Activated CD4-positive, CD25-positive, alpha-beta regulatory T cell treated with anti-CD3 and anti-CD28 coated beads, Interleukin-2, amount 50 U/mL, for 24 hours (primary cell): ENCODE measurements around the gene PAPSS2.
"Not testable (repeated sequence)": the region's sequence is repeated elsewhere in the genome, so short reads cannot be mapped to it uniquely, and the experiment has no call there.

Source experiments
- ATAC-seq, 2 donors: fragments of 150-1000 bp; cut with Tn5 transposase; one replicate each; pipeline ENCODE4 v1.10.0; 2021; ENCODE audit warnings: mild to moderate bottlenecking in 1 of 2, moderate library complexity in 1 of 2

Gene PAPSS2

GRCh38 chr10:87643920-87644319 is 15.8 kb upstream of the PAPSS2 start:
- ATAC-seq: no peak

- not testable (repeated sequence) for ATAC-seq
These were observed 15.2 kb upstream of the PAPSS2 start for GRCh38 chr10:87644500-87644899.

- ATAC-seq: no peak
These were observed 13.3 kb upstream of the PAPSS2 start for GRCh38 chr10:87646192-87646909.

GRCh38 chr10:87646935-87647334 is 12.7 kb upstream of the PAPSS2 start:
- peak; percentile 73 to 82 for ATAC-seq

GRCh38 chr10:87650838-87651589 is 8.7 kb upstream of the PAPSS2 start:
- ATAC-seq: no peak

GRCh38 chr10:87651801-87652200 is 7.9 kb upstream of the PAPSS2 start:
- no peak for ATAC-seq

GRCh38 chr10:87652261-87652660 is 7.4 kb upstream of the PAPSS2 start:
- ATAC-seq: no peak

- no peak for ATAC-seq
These were observed 5.5 kb upstream of the PAPSS2 start for GRCh38 chr10:87654212-87654611.

- no peak for ATAC-seq
These were observed 3.1 kb upstream of the PAPSS2 start for GRCh38 chr10:87656431-87657072.

- ATAC-seq: no peak
These were observed 2.3 kb upstream of the PAPSS2 start for GRCh38 chr10:87657371-87657770.

- no peak for ATAC-seq
These were observed 1.3 kb upstream of the PAPSS2 start for GRCh38 chr10:87658321-87658795.

GRCh38 chr10:87658858-87659555 is 671 bp upstream of the PAPSS2 start:
- ATAC-seq: no peak

- no peak for ATAC-seq
These were observed 931 bp downstream of the PAPSS2 start for GRCh38 chr10:87660484-87661133.

GRCh38 chr10:87661861-87662785 is 2.4 kb downstream of the PAPSS2 start:
- ATAC-seq: no peak

- ATAC-seq: no peak
These were observed 4.6 kb downstream of the PAPSS2 start for GRCh38 chr10:87664276-87664701.

- ATAC-seq: no peak
These were observed 7.8 kb downstream of the PAPSS2 start for GRCh38 chr10:87667493-87667892.

- ATAC-seq: no peak
These were observed 8.8 kb downstream of the PAPSS2 start for GRCh38 chr10:87668324-87669074.

GRCh38 chr10:87669752-87670151 is 10.1 kb downstream of the PAPSS2 start:
- no peak for ATAC-seq

- peak in 1 of 2 donors; percentile 36 for ATAC-seq
These were observed 10.9 kb downstream of the PAPSS2 start for GRCh38 chr10:87670586-87670985.

GRCh38 chr10:87671139-87671815 is 11.6 kb downstream of the PAPSS2 start:
- ATAC-seq: no peak
